Hepatic stellate cell (primary cell): ENCODE measurements around the gene MED12L.

ENCODE experiments used
- DNase-seq: peaks from one replicate; pipeline ENCODE4 v3.0.0; 2011; ENCODE audit warnings: low spot score

Gene MED12L

GRCh38 chr3:151327571-151328198 lies 242.2 kb downstream of the MED12L start:
- no peak for DNase-seq

GRCh38 chr3:151328298-151328995 lies 243.0 kb downstream of the MED12L start:
- no peak for DNase-seq

GRCh38 chr3:151329363-151329762 lies 243.9 kb downstream of the MED12L start, which contains the start of gene P2RY13:
P2RY13 (minus strand) TSS chr3:151329549; CDS start chr3:151329528, 21 bp downstream.
- no peak for DNase-seq

- DNase-seq: no peak
Measured at GRCh38 chr3:151330379-151330778, 244.9 kb downstream of the MED12L start.

GRCh38 chr3:151330899-151331298 lies 245.4 kb downstream of the MED12L start:
- no peak for DNase-seq

- no peak for DNase-seq
Measured at GRCh38 chr3:151331696-151332095, 246.2 kb downstream of the MED12L start.

- peak; percentile 15 for DNase-seq
Measured at GRCh38 chr3:151345859-151346258, 260.4 kb downstream of the MED12L start.

- DNase-seq: no peak
Measured at GRCh38 chr3:151346292-151346691, 260.8 kb downstream of the MED12L start.

GRCh38 chr3:151347432-151347831 lies 262.0 kb downstream of the MED12L start:
- DNase-seq: no peak

GRCh38 chr3:151350656-151351055 lies 265.2 kb downstream of the MED12L start:
- DNase-seq: no peak

GRCh38 chr3:151351219-151351618 lies 265.8 kb downstream of the MED12L start:
- DNase-seq: no peak

GRCh38 chr3:151351648-151352047 lies 266.2 kb downstream of the MED12L start:
- no peak for DNase-seq

GRCh38 chr3:151356794-151357462 lies 271.5 kb downstream of the MED12L start:
- no peak for DNase-seq

- no peak for DNase-seq
Measured at GRCh38 chr3:151357463-151357850, 272.0 kb downstream of the MED12L start.

GRCh38 chr3:151362751-151363174 lies 277.3 kb downstream of the MED12L start:
- DNase-seq: no peak

GRCh38 chr3:151366993-151367392 lies 281.5 kb downstream of the MED12L start:
- no peak for DNase-seq

GRCh38 chr3:151367448-151367847 lies 282.0 kb downstream of the MED12L start:
- no peak for DNase-seq

- DNase-seq: no peak
Measured at GRCh38 chr3:151371526-151371925, 286.1 kb downstream of the MED12L start.

- DNase-seq: no peak
Measured at GRCh38 chr3:151372063-151372820, 286.8 kb downstream of the MED12L start.

- no peak for DNase-seq
Measured at GRCh38 chr3:151377768-151378385, 292.4 kb downstream of the MED12L start.

- DNase-seq: no peak
Measured at GRCh38 chr3:151379083-151379734, 293.7 kb downstream of the MED12L start.
